ENCODE results near the gene SMAD2.
"Not testable (repeated sequence)": the region's sequence is repeated elsewhere in the genome, so short reads cannot be mapped to it uniquely, and the experiment has no call there.

The SMAD2 gene

GRCh38 chr18:47790036-47790435 lies 140.4 kb downstream of the SMAD2 start:
- DNase-seq = no peak

GRCh38 chr18:47788621-47789020 lies 141.8 kb downstream of the SMAD2 start:
- no peak for DNase-seq

- DNase-seq = no peak
Measured at GRCh38 chr18:47781561-47781960, 148.9 kb downstream of the SMAD2 start.

GRCh38 chr18:47780011-47780725 lies 150.3 kb downstream of the SMAD2 start:
- no peak for DNase-seq

DNA sequence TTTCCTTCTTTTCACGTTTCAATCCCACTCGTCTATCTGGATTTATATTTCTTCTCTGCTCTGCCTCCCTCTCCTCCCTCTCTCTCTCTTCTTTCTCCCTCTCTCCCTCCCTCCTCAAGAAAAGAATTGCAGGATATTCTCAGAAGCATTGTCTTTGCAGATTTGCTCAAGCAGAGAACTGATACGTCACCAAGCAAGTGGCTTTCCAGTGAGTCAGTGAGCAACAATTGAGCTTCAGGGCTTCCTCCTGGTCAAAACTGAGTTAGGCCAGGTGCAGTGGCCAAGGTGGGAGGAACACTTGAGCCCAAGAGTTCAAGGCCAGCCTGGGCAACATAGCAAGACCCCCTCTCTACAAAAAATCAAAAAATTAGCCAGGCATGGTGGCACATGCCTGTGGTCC lies 151.1 kb downstream of the SMAD2 start:
- DNase-seq = no peak

GRCh38 chr18:47777626-47778025 lies 152.8 kb downstream of the SMAD2 start:
- DNase-seq = no peak

GRCh38 chr18:47775961-47776360 lies 154.5 kb downstream of the SMAD2 start:
- no peak for DNase-seq

DNA sequence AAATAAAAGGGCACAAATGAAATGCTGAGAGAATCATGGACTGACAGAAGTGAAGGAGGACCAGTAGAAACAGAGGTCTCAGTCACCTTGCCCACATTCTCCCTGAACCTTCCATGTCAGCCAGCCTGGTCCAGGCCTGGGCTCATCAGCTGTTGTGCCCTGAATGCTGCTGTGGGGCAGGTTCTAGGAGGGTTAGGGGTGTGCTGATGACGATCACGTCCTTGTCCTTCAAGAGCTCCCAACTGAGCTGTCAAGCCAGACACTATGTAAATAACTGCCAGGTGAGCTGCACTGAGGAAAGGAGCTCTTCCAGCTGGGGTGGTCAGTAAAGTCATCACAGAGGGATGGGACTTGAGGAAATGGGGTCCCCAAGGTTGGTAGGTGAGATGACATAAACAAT lies 156.5 kb downstream of the SMAD2 start:
- no peak for DNase-seq

DNA sequence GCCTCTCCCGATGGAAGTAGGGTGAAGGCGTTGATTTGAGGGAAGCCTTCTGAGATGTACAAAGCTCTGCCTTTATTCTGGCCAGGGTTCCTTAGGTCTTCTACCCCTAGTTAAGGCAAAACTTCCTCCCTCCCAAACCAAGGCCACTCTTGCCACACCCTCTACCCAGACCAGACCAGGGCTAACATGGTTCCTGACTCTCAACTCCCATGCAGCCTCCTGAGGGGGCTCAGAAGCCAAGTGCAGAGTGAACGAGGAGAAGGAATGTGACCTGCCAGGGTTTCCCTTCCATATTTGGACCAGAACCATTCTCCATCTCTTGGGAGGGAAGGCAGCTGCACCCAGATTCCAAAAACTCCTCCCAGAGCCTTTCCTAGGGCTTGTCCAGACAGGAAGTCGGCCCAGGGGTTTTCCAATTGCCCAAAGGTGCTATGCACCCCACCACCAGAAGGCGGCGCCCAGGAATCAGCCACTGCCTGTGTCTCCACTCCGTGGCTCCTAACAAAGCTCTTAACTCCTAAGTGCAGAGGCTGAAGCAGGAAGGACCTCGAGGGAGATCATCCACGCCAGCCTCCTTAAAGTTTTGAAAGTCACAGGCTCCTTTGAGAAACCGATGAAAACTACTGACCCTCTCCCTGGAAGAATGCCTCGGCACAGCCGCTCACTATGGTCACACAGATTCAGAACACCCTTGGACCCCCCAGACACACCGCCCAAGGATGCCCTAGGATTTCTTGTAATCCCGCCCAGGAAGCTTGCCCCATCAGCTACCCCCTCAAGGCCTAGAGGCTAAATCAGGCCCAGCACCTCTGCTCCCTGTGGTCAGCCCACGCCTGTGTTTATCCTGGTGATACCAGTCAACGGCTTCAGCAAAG lies 157.8 kb downstream of the SMAD2 start:
- peak; percentile 81 to 83 for DNase-seq

- DNase-seq = no peak
Measured at GRCh38 chr18:47771922-47772321, 158.5 kb downstream of the SMAD2 start.

DNA sequence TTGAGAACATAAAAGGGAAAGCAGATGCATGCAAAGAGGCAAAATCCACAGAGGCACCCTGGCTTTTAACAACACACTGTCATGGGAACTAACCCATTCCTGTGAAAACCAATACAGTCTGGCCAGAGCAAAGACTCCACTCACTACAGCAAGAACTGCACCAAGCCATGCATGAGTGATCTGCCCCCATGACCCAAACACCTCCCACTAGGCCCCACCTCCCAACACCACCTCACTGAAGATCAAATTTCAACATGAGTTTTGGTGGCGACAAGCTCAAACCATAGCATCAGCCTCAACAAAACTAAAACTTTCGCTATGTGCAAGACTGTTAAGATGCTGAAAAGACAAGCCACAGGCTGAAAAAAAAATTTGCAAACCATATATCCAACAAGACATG lies 162.8 kb downstream of the SMAD2 start:
- DNase-seq = no peak

- not testable (repeated sequence) for DNase-seq
Measured at GRCh38 chr18:47767198-47767597, 163.3 kb downstream of the SMAD2 start.

Data from activated T-cell treated with anti-CD3 and anti-CD28 coated beads, Interleukin-2, amount 50 U/mL, for 48 hours (primary cell).